T-helper 2 cell treated with Interferon-gamma antibody and Interleukin-4, amounts not matched to agents 100 ng/mL and 5 ng/mL, for 36 hours (primary cell): ENCODE measurements around the gene ZMYND19. TPM values are rescaled to one million over a fixed set of nuclear protein-coding genes. Genes with fewer than 3 reads are reported as not detected.
"Not testable (repeated sequence)": the region's sequence is repeated elsewhere in the genome, so short reads cannot be mapped to it uniquely, and the experiment has no call there.

ENCODE experiments used
- intact Hi-C: fragments of 100-400 bp; cut with micrococcal nuclease; formaldehyde crosslinking; loops from one replicate; pipeline ENCODE4 v1.15.1; 2023
- total RNA-seq: library from RNA; stranded (reverse); gene quantifications from 2 replicates; pipeline ENCODE4 v1.2.3, GENCODE V29; 2022

ZMYND19 gene
- total RNA-seq: 40.1 and 42.6 TPM in 2 replicates

DNA sequence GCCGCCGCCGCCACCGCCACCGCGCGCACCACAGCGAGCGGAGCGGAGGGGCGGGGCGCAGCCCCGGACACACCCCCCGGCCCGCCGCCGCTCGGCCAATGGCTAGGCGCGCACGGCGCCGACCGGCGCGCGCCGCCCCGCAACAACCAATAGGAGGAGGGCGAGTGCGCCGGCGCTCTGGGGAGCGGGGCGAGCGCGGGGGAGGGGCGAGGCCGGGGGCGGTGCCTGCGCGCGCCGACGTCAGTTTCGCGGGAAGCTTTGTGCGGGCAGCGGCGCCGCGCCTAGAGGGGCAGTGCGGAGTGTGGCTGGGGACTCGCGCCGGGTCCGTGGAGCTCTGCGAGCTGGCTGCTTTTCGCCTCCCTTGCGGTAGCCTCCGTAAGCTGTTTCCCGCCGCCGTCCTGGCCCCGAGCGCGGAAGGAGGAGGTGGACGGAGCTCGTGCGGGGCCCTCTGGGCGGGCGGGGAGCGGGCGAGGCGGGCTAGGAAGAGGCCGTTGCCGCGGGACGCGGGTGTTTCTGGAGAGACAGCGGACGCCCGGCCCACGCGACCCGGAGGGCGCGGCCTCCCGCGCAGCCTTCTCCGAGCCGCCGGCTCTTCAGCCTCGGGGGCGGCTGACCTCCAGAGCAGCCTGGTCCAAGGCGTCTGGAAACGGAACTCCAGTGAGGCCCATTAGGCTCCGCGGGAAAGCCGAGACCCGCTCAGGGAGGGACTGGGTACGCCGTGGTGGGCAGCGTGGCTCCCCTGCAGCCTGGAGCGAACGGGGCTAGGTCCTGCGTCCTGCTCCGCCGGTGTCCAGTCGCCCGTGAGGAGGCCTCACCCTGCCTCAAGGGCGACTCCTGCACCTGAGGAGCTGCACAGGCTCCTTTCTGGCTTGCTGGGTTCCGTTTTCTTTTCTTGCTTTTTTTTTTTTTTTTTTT is at the start of gene ZMYND19:
Gene ZMYND19, minus strand, starts transcription at position 44 of the 915 bp plus-strand sequence. CDS start 249 bp downstream, outside the sequence.
- intact Hi-C loops: loop anchor here (1.0 kb wide), 4 partner anchors 11 to 39 kb away; partner anchors contain the start of genes ARRDC1, EHMT1 and MRPL41

DNA sequence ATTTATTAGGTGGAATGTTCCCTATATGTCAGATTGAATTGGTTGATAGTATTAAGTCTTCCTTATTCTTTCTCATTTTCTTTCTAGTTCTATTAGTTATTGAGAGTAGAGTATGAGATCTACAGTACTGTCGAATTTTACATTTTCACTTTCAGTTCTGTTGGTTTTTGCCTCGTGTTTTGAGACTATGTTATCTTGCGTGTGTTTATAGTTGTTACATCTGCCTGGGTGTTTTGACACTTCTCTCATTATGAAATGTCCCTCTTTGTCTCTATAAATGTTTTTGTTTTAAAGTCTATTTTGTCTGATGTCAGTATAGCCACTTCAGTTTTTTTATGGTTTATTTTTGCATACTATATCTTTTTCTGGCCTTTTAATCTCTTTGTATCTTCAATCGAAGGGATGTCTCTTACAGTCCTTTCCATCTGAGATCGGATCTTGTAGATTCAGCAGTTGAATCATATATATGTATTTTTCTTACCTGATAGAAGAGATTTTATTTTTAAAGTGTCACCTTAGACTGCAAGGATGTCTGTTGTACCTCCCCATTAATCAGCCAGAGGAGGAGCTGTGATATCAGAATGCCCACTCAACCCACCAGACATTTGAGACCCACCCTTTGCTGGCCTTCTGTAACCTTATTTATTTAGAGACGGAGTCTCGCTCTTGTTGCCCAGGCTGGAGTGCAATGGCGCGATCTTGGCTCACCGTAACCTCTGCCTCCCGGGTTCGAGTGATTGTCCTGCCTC is 49.2 kb upstream of the ZMYND19 start:
- intact Hi-C loops: loop anchor here (1.0 kb wide), 1 partner anchor 20 kb away; the partner anchor contains the start of gene EHMT1

- intact Hi-C loops: loop anchor here (1.0 kb wide), 1 partner anchor 19 kb away; the partner anchor contains the start of gene EHMT1
Observed at GRCh38 chr9:137638680-137639079, 48.4 kb upstream of the ZMYND19 start.

- intact Hi-C loops: no loop called here
Observed at GRCh38 chr9:137634016-137634415, 43.7 kb upstream of the ZMYND19 start.

DNA sequence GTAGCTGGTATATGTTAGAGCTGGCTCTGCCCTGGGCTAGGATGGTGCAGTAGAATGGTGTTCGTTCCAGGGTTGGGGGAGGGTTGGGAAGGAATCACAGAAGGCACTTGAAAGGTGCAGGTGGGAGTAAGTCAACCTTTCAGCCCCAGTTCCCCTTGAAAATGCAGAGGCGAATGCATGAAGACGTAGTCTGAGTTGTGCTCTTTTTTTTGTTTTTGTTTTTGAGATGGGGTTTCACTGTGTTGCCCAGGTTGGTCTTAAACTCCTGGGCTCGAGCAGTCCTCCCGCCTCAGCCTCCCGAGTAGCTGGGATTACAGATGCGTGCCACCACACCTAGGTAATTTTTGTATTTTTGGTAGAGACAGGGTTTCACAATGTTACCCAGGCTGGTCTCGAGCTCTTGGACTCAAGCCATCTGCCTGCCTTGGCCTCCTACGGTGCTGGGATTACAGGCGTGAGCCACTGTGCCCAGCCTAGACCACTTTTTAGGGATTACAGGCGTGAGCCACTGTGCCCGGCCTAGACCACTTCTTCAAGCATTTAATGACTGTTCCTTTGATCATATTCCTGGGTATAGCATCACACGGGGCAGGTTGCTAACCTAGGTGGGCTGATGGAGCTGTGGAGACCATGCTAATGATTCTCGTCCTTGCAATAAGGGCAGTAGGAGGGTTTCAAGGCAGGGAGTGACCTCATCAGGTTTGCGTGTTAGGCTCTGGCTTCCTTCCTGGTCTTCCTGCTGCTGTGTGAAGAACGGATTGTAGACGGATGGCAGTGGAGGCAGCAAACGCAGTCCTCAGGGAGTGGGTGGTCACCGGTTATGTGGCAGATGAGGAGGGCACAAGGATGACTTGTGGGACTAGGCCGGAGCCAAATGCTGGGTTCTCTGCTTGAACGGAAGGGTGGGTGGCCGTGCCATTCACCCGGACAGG is 42.2 kb upstream of the ZMYND19 start:
- intact Hi-C loops: no loop called here

GRCh38 chr9:137631345-137632229 is 41.3 kb upstream of the ZMYND19 start:
- intact Hi-C loops: no loop called here

DNA sequence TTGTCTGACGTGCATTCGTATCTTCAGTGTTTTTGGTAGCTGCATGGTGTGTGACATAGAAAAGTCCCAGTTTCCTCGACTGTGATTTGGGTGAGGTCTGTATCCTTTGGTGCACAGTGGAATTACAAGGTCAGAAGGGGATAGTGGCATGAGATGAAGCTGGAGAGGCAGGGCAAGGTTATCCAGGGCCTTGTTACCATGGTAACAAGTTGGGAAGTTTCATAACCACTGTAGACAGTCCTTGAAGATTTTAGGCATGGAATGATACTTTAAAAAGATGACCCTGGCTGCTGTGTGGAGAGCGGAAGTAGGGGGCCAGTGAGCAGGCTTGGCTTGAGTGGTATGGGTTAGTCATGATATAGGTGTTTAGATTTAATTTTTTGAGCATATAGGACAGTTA is 40.4 kb upstream of the ZMYND19 start:
- intact Hi-C loops: no loop called here

- intact Hi-C loops: no loop called here
Observed at GRCh38 chr9:137630126-137630525, 39.8 kb upstream of the ZMYND19 start.

DNA sequence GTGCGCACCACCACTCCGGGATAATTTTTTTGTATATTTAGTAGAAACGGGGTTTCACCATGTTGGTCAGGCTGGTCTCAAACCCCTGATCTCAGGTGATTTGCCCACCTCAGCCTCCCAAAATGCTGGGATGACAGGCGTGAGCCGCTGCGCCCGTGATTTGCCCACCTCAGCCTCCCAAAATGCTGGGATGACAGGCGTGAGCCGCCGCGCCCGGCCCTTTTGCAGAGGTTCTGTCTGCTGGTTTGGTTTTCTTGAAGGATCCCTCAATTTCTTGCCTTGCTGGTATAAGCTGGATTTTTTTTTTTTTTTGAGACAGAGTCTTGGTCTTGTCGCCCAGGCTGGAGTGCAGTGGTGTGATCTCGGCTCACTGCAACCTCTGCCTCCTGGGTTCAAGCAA is 37.1 kb upstream of the ZMYND19 start:
- intact Hi-C loops: not testable (repeated sequence)

GRCh38 chr9:137626464-137626863 is 36.2 kb upstream of the ZMYND19 start:
- intact Hi-C loops: no loop called here

- intact Hi-C loops: not testable (repeated sequence)
Observed at GRCh38 chr9:137622211-137622610, 31.9 kb upstream of the ZMYND19 start.

- intact Hi-C loops: no loop called here
Observed at GRCh38 chr9:137621131-137621757, 30.9 kb upstream of the ZMYND19 start.

GRCh38 chr9:137620581-137620980 is 30.3 kb upstream of the ZMYND19 start:
- intact Hi-C loops: no loop called here

GRCh38 chr9:137620048-137620405 is 29.7 kb upstream of the ZMYND19 start:
- intact Hi-C loops: no loop called here

DNA sequence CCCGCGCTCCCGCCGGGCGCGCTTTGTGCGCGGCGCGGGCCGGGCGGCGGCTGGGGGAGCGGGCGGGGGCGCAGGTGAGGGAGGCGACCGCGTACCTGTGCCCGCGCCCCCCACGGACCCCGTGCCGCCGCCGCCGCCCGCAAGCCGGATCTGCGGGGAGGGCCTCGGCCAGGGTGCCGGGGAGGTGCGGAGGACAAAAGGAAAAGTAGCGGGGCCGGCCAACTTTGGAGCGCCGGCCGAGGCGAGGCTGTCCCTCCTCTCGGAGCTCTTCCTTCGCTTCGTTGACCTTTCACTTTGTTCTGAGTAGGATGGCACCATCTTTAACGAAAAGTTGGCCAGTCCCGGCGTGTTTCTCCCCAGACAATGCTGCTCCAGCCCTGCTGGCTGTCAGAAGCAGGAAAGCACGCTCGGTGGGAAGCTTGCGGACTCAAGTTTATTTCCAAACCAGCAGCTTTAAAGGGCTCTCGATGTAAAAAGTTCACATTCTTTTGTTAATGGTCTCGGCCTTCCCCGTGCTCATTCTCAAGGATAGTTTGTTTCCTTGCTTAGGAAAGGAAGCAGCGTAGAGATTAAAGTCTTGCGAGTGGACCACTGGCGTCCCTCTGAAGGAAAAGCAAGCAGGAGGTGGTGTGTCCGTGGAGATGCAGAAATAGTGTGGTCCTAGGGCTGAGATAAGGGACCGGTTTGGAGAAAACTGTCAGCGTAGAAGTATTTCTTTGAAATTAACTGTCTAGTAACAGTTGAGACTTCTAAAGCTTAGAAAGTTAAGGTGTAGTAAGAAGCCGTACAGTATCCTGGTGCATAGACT is 29.1 kb upstream of the ZMYND19 start:
- intact Hi-C loops: loop anchor here (1.0 kb wide), 3 partner anchors 9 to 29 kb away; partner anchors contain the start of gene ZMYND19

GRCh38 chr9:137618105-137619067 is 28.1 kb upstream of the ZMYND19 start, which contains the start of gene EHMT1:
Gene EHMT1, plus strand, starts transcription at chr9:137619005. Its CDS starts 24 bp downstream, at chr9:137619029.
- intact Hi-C loops: loop anchor here (1.0 kb wide), 5 partner anchors 10 to 40 kb away; partner anchors contain the start of genes ARRDC1, DPH7 and ZMYND19

GRCh38 chr9:137615387-137615871 is 25.1 kb upstream of the ZMYND19 start:
- intact Hi-C loops: no loop called here
